Upper lobe of right lung (tissue), 1 donor: Measurements from ENCODE around the gene CAMKMT. TPM values are rescaled to one million over a fixed set of nuclear protein-coding genes. Genes with fewer than 3 reads are reported as not detected.

Source experiments
- ATAC-seq: fragments of 200-7000 bp; cut with Tn5 transposase; one replicate; pipeline ENCODE4 v1.9.1; 2020; ENCODE audit warnings: mild to moderate bottlenecking, moderate library complexity
- DNase-seq: peaks from one replicate; pipeline ENCODE4 v3.0.0-alpha.2; 2020
- H3K27ac ChIP-seq: fragments of 200-600 bp; one replicate; pipeline ENCODE4 v1.8.0; 2022
- H3K27me3 ChIP-seq: fragments of 200-600 bp; one replicate; pipeline ENCODE4 v1.8.0; 2022; ENCODE audit warnings: mild to moderate bottlenecking
- H3K36me3 ChIP-seq: fragments of 200-600 bp; one replicate; pipeline ENCODE4 v1.8.0; 2022
- H3K4me1 ChIP-seq: fragments of 200-600 bp; one replicate; pipeline ENCODE4 v1.8.0; 2022
- H3K4me3 ChIP-seq: fragments of 200-600 bp; one replicate; pipeline ENCODE4 v1.8.0; 2022; ENCODE audit warnings: mild to moderate bottlenecking
- H3K9me3 ChIP-seq: fragments of 200-600 bp; one replicate; pipeline ENCODE4 v1.8.0; 2022
- CTCF ChIP-seq: fragments of 200-600 bp; IDR thresholded peaks from one replicate; pipeline ENCODE4 v1.8.0; 2022; ENCODE audit warnings: antibody characterized with exemption
- intact Hi-C: fragments of 100-400 bp; cut with DNase I; formaldehyde crosslinking; loops from one replicate; pipeline ENCODE4 v1.11.0; 2022
- total RNA-seq: library from RNA; stranded (reverse); fragmentation: NEBNext Ultra II Directional; extraction: Animal tissue kit (Norgen Biotek cat#: 25700); gene quantifications from one replicate; pipeline ENCODE4 v1.2.1, GENCODE V29; 2021
- donor health status: DM: no; HTN: yes; CAD: no; lungs with severe emphysema.

CAMKMT gene
- total RNA-seq, 1 donor from 2014 or later = 10.5 TPM

GRCh38 chr2:44799754-44800153 lies 438.0 kb downstream of the CAMKMT start:
- H3K27ac ChIP-seq = no peak overlapping the region
- intact Hi-C loops = no loop called here
- H3K4me1 ChIP-seq = peaks cover 13% of the 10 kb centered on the region
- H3K9me3 ChIP-seq = no peaks in the 10 kb centered on the region
- H3K27me3 ChIP-seq = peaks cover 76% of the 10 kb centered on the region
- TF ChIP-seq CTCF = no peak
- H3K36me3 ChIP-seq = no peaks in the 10 kb centered on the region
- ATAC-seq = no peak
- no peak overlapping the region for H3K4me3 ChIP-seq
- DNase-seq = no peak

DNA sequence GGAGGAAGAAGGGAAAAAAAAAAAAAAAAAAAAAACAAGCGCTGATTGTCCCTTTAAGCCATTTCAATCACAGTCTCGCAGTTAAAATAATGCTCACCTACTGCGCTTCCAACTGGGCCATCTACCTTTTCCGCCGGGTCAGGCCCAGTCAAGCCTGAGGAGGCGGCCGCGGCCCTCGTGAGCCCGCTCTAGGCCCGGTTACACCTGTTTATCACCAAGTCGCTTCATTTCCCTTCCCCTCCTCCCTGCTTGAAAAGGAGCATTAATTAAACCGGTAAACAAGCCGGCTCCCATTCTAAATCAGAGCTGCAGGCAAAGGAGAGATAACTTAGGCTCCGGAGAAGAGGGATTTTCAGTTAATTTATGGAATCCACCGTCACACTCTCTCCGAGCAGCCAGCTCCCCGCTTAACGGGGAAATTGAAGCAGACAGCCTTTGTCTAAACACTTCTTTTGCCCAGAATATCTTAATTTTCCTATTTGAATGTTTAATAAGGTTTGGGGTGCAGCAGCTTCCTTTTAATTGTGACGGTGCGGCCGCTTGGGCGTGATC lies 439.6 kb downstream of the CAMKMT start:
- peaks cover 85% of the 10 kb centered on the region for H3K27me3 ChIP-seq
- no peaks in the 10 kb centered on the region for H3K36me3 ChIP-seq
- peaks cover 13% of the 10 kb centered on the region for H3K4me1 ChIP-seq
- no peak overlapping the region for H3K4me3 ChIP-seq
- no peak overlapping the region for H3K27ac ChIP-seq
- no peaks in the 10 kb centered on the region for H3K9me3 ChIP-seq
- ATAC-seq = no peak
- DNase-seq = no peak
- intact Hi-C loops = no loop called here
- no peak for TF ChIP-seq CTCF

- no peak for TF ChIP-seq CTCF
- Histone ChIP-seq H3K9me3 (no peaks in the 10 kb centered on the region), H3K27me3 (peaks cover 91% of the 10 kb centered on the region), H3K27ac (no peak overlapping the region), H3K4me1 (peaks cover 13% of the 10 kb centered on the region), H3K4me3 (peak overlapping the region; percentile 8), H3K36me3 (no peaks in the 10 kb centered on the region)
- intact Hi-C loops = no loop called here
- DNase-seq = no peak
- ATAC-seq = no peak
Observed at GRCh38 chr2:44801841-44802776, 440.4 kb downstream of the CAMKMT start.

GRCh38 chr2:44802777-44803424 lies 441.2 kb downstream of the CAMKMT start:
- Histone ChIP-seq H3K9me3 (no peaks in the 10 kb centered on the region), H3K36me3 (no peaks in the 10 kb centered on the region), H3K27me3 (peaks cover 96% of the 10 kb centered on the region), H3K4me3 (peak overlapping the region; percentile 8), H3K27ac (no peak overlapping the region), H3K4me1 (peaks cover 13% of the 10 kb centered on the region)
- no peak for DNase-seq
- peak; percentile 30 for ATAC-seq
- intact Hi-C loops = no loop called here
- TF ChIP-seq CTCF = no peak

DNA sequence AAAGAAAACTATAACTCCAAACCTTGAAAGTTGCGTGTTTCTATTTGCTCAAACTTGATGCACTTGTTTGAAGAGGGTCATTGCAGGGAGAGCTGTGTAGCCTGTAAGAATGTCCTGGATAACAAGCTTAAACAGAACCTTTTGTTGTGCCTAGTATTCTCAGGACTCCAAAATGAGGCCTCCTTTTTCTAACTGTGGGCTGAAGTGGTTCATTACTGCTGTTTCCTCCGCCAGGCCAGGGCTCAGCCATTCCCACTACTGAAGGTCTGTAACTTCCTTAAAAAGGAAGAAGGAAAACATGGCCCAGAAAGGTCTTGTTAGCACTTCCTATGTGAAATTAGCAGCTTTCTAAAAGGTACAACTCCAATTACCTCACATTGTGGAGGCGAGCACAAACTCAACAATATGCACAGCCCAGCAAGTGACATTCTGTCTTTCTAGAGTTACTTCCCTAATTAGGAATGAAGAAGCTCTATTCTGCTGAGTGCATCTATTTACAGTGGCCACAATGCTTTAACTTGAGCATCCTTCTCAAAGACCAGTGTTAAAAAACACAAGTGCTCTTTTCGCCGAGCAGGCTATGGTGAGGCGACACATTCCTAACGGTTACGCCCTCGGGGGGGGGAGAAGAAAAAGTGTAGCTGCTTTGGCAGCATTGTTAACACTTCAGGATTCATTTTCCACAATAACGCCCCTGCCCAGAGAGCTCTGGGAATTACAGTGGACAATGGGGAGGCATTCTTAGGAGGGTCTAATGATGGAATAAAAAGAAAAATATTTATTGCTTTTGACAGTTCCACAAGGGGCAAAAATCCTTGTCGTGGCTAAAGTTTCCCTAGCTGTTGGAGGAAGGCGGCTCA lies 442.9 kb downstream of the CAMKMT start:
- DNase-seq (no peak), ATAC-seq (no peak)
- no peak for TF ChIP-seq CTCF
- H3K36me3 ChIP-seq = no peaks in the 10 kb centered on the region
- peaks cover 13% of the 10 kb centered on the region for H3K4me1 ChIP-seq
- H3K27me3 ChIP-seq = peaks cover 90% of the 10 kb centered on the region
- intact Hi-C loops = no loop called here
- no peak overlapping the region for H3K4me3 ChIP-seq
- no peak overlapping the region for H3K27ac ChIP-seq
- H3K9me3 ChIP-seq = no peaks in the 10 kb centered on the region
